Panc1 (cell line): ENCODE results near the gene YJU2. TPM values are rescaled to one million over a fixed set of nuclear protein-coding genes. Genes with fewer than 3 reads are reported as not detected.
"Not testable (repeated sequence)": the region's sequence is repeated elsewhere in the genome, so short reads cannot be mapped to it uniquely, and the experiment has no call there.

Experiments used
- ATAC-seq: fragments of 200-7000 bp; cut with Tn5 transposase; 2 replicates; pipeline ENCODE4 v1.9.1; 2020; ENCODE audit warnings: mild to moderate bottlenecking, moderate library complexity
- BruUV-seq: library from RNA; stranded (reverse); fragments of 400-500 nt; replicated peaks from 2 replicates; lab custom pipeline; 2021; lab: Mats Ljungman, UMichigan
- CTCF ChIA-PET: fragments of 300-600 bp; sonication (Branson Sonifier 250); formaldehyde crosslinking; loops from one replicate; lab custom pipeline; 2022; ENCODE audit warnings: antibody characterized with exemption; lab: Charles Lee
- POLR2A ChIA-PET: fragments of 300-600 bp; sonication (Branson Sonifier 250); formaldehyde crosslinking; loops from one replicate; lab custom pipeline; 2022; ENCODE audit warnings: antibody characterized with exemption; lab: Charles Lee
- DNase-seq: peaks from one replicate; pipeline ENCODE4 v3.0.0-alpha.2; 2010; ENCODE audit warnings: low read depth, low spot score
- H3K27ac ChIP-seq: 2 replicates; pipeline ENCODE4 v1.5.1; 2011; ENCODE audit warnings: mild to moderate bottlenecking, low read length, inconsistent platforms
- H3K27me3 ChIP-seq: fragments of 200-500 bp; sonication (Bioruptor generic); 2 replicates; pipeline ENCODE4 v1.6.0; 2014; ENCODE audit warnings: low read length, inconsistent platforms; ENCODE audit not compliant: control insufficient read depth, insufficient read depth
- H3K36me3 ChIP-seq: fragments of 200-500 bp; sonication (Bioruptor generic); 2 replicates; pipeline ENCODE4 v1.5.1; 2014; ENCODE audit warnings: inconsistent platforms, mild to moderate bottlenecking, low read length, moderate library complexity; ENCODE audit not compliant: control insufficient read depth, insufficient read depth
- H3K4me1 ChIP-seq: 2 replicates; pipeline ENCODE4 v1.5.1; 2011; ENCODE audit warnings: inconsistent platforms, mild to moderate bottlenecking, low read length, moderate library complexity; ENCODE audit not compliant: control insufficient read depth, insufficient read depth
- H3K4me3 ChIP-seq, 2 experiments: 2 replicates each; pipeline ENCODE4 v1.5.1; 2011 to 2012; ENCODE audit warnings: low read depth in 2 of 2, low read length in 2 of 2, mild to moderate bottlenecking in 2 of 2, inconsistent platforms in 1 of 2, moderate library complexity in 1 of 2
- H3K9me3 ChIP-seq: fragments of 200-500 bp; sonication (Bioruptor generic); 2 replicates; pipeline ENCODE4 v1.5.1; 2014; ENCODE audit warnings: low read depth, mild to moderate bottlenecking, inconsistent platforms, low read length, moderate library complexity; ENCODE audit not compliant: control insufficient read depth, insufficient read depth
- CTCF ChIP-seq: fragments of 450-650 bp; IDR thresholded peaks from 2 replicates; pipeline ENCODE4 v1.5.1; 2017; ENCODE audit warnings: mild to moderate bottlenecking
- POLR2AphosphoS5 ChIP-seq: IDR thresholded peaks from 2 replicates; pipeline ENCODE4 v1.6.1; 2012; ENCODE audit warnings: mild to moderate bottlenecking, low read depth, low read length, moderate library complexity
- REST ChIP-seq, 2 experiments: IDR thresholded peaks; 2 replicates each; pipeline ENCODE4 v1.6.1; 2011 to 2012; ENCODE audit warnings: low read depth in 2 of 2, control low read depth in 1 of 2, low read length in 1 of 2, mild to moderate bottlenecking in 1 of 2, moderate library complexity in 1 of 2; ENCODE audit not compliant: insufficient read depth in 1 of 2
- SIN3A ChIP-seq: IDR thresholded peaks from 2 replicates; pipeline ENCODE4 v1.6.1; 2012; ENCODE audit warnings: low read depth, mild to moderate bottlenecking, low read length, moderate library complexity, borderline replicate concordance; ENCODE audit not compliant: insufficient read depth
- TCF7L2 ChIP-seq: IDR thresholded peaks from 2 replicates; pipeline ENCODE4 v1.6.1; 2011; ENCODE audit warnings: mild to moderate bottlenecking, low read depth, low read length, inconsistent platforms
- in situ Hi-C: cut with HindIII; loops from 2 replicates; pipeline ENCODE4 v1.10.0; 2016; ENCODE audit warnings: low sequenced_read_pairs, low pct_unique_long_range_greater_than_20kb
- intact Hi-C: fragments of 100-400 bp; cut with micrococcal nuclease; formaldehyde crosslinking; loops from one replicate; pipeline ENCODE4 v1.10.0; 2022; ENCODE audit not compliant: unreplicated experiment
- total RNA-seq: library from RNA; stranded (reverse); gene quantifications from one replicate; pipeline ENCODE4 v1.2.1, GENCODE V29; 2021; ENCODE audit not compliant: unreplicated experiment

Gene YJU2
- total RNA-seq, 1 experiment from 2014 or later: 15.9 TPM

- Histone ChIP-seq H3K27ac (no peak overlapping the region), H3K4me3 (no peak overlapping the region), H3K27me3 (no peaks in the 10 kb centered on the region; the same call in 1 of the 2 replicates), H3K4me1 (peaks cover 4% of the 10 kb centered on the region; the same call in 1 of the 2 replicates), H3K9me3 (no peaks in the 10 kb centered on the region), H3K36me3 (no peaks in the 10 kb centered on the region)
- ChIA-PET CTCF (interaction anchor here (0.5 kb wide), 1 partner anchor 17 kb away, joined by 5 read pairs; no protein-coding TSS in a partner anchor), POLR2A (no interaction called here)
- DNase-seq: no peak
- in situ Hi-C loops: no loop called here
- peak; percentile 71 for ATAC-seq
- intact Hi-C loops: no loop called here
- no peak for TF ChIP-seq SIN3A
- no peak for TF ChIP-seq REST (IDR thresholded peaks at IDR 0.05; ENCODE audit: insufficient read depth in 1 of 2, low read depth in 2 of 2, low read length in 1 of 2)
- no peak for TF ChIP-seq POLR2AphosphoS5
- no peak for TF ChIP-seq CTCF
- TF ChIP-seq TCF7L2: no peak
- BruUV-seq: no TSS peak
These were observed 37.5 kb downstream of the YJU2 start for GRCh38 chr19:4284176-4284958.

GRCh38 chr19:4284974-4285373, 38.1 kb downstream of the YJU2 start:
- no peak overlapping the region for H3K27ac ChIP-seq
- no peaks in the 10 kb centered on the region for H3K36me3 ChIP-seq
- ChIA-PET POLR2A (no interaction called here), CTCF (interaction anchor here (0.5 kb wide), 1 partner anchor 17 kb away, joined by 5 read pairs; no protein-coding TSS in a partner anchor)
- no peak overlapping the region for H3K4me3 ChIP-seq
- no peak for TF ChIP-seq SIN3A
- TF ChIP-seq CTCF: no peak
- no peak for TF ChIP-seq REST (IDR thresholded peaks at IDR 0.05; ENCODE audit: insufficient read depth in 1 of 2, low read depth in 2 of 2, low read length in 1 of 2)
- no peak for TF ChIP-seq TCF7L2
- TF ChIP-seq POLR2AphosphoS5: no peak
- in situ Hi-C loops: no loop called here
- DNase-seq: no peak
- BruUV-seq: no TSS peak
- H3K9me3 ChIP-seq: no peaks in the 10 kb centered on the region
- H3K4me1 ChIP-seq: peaks cover 4% of the 10 kb centered on the region; the same call in 1 of the 2 replicates
- no peak for ATAC-seq
- no peaks in the 10 kb centered on the region; the same call in 1 of the 2 replicates for H3K27me3 ChIP-seq
- intact Hi-C loops: no loop called here

- CTCF ChIA-PET: interaction anchor here (0.6 to 0.7 kb wide), 2 partner anchors 10 to 973 kb away, joined by 4 to 13 read pairs; no protein-coding TSS in a partner anchor
- H3K4me3 ChIP-seq, ATAC-seq, H3K4me1 ChIP-seq, BruUV-seq, in situ Hi-C loops, H3K9me3 ChIP-seq, H3K36me3 ChIP-seq, intact Hi-C loops, POLR2A ChIA-PET, DNase-seq, H3K27ac ChIP-seq, H3K27me3 ChIP-seq: not testable (repeated sequence)
These were observed 39.3 kb downstream of the YJU2 start for GRCh38 chr19:4286141-4286540.
